DND-41 (cell line): ENCODE data around the gene MARCHF3.

ENCODE experiments used
- CTCF ChIP-seq: IDR thresholded peaks from 2 replicates; pipeline ENCODE4 v1.5.1; 2012; ENCODE audit warnings: borderline replicate concordance, low read length, moderate library complexity, mild to moderate bottlenecking; ENCODE audit not compliant: poor library complexity, severe bottlenecking; ENCODE audit errors: extremely low read depth
- EZH2 ChIP-seq: IDR thresholded peaks from 3 replicates; pipeline ENCODE4 v1.6.1; 2012; ENCODE audit warnings: borderline replicate concordance, low read depth, mild to moderate bottlenecking, moderate library complexity, low read length, inconsistent platforms; ENCODE audit not compliant: severe bottlenecking

GRCh38 chr5:126948011-126948355, 82.4 kb downstream of the MARCHF3 start:
- no peak for TF ChIP-seq CTCF
- no peak for TF ChIP-seq EZH2
